ENCODE measurements around the gene TWNK. TPM values are rescaled to one million over a fixed set of nuclear protein-coding genes. Genes with fewer than 3 reads are reported as not detected.
A peak's percentile ranks its signal among the peaks of the same experiment; 100 is the strongest.
"Not testable (repeated sequence)": the region's sequence is repeated elsewhere in the genome, so short reads cannot be mapped to it uniquely, and the experiment has no call there.

The TWNK gene
- total RNA-seq, 1 donor from 2014 or later, result 8.7 TPM

- DNase-seq (ENCODE audit: low spot score), result no peak
These were observed 43.3 kb downstream of the TWNK start for GRCh38 chr10:101030496-101031127.

GRCh38 chr10:101031128-101031795, 43.9 kb downstream of the TWNK start, which contains the start of the genes PDZD7 and SFXN3:
Gene PDZD7, minus strand, starts transcription at chr10:101031129. Its CDS starts 910 bp downstream, at chr10:101030219.
Gene SFXN3, plus strand, starts transcription at chr10:101031234. Its CDS starts 3,461 bp downstream, at chr10:101034695.
- peak; percentile 93 for DNase-seq (ENCODE audit: low spot score)

GRCh38 chr10:101031796-101032636, 44.7 kb downstream of the TWNK start:
- DNase-seq (ENCODE audit: low spot score), result peak; percentile 86

- peak; percentile 91 for DNase-seq (ENCODE audit: low spot score)
These were observed 45.4 kb downstream of the TWNK start for GRCh38 chr10:101032637-101033224.

GRCh38 chr10:101033276-101033675, 45.9 kb downstream of the TWNK start:
- DNase-seq (ENCODE audit: low spot score), result no peak

- not testable (repeated sequence) for DNase-seq (ENCODE audit: low spot score)
These were observed 47.1 kb downstream of the TWNK start for GRCh38 chr10:101034404-101034803.

GRCh38 chr10:101035314-101035713, 48.0 kb downstream of the TWNK start:
- no peak for DNase-seq (ENCODE audit: low spot score)

- DNase-seq (ENCODE audit: low spot score), result no peak
These were observed 48.8 kb downstream of the TWNK start for GRCh38 chr10:101035916-101036702.

- no peak for DNase-seq (ENCODE audit: low spot score)
These were observed 49.4 kb downstream of the TWNK start for GRCh38 chr10:101036726-101037125.

- DNase-seq (ENCODE audit: low spot score), result no peak
These were observed 51.1 kb downstream of the TWNK start for GRCh38 chr10:101038484-101038883.

GRCh38 chr10:101040061-101040460, 52.7 kb downstream of the TWNK start:
- DNase-seq (ENCODE audit: low spot score), result no peak

GRCh38 chr10:101040851-101041250, 53.5 kb downstream of the TWNK start:
- no peak for DNase-seq (ENCODE audit: low spot score)

GRCh38 chr10:101041252-101041761, 54.0 kb downstream of the TWNK start:
- peak; percentile 91 for DNase-seq (ENCODE audit: low spot score)

GRCh38 chr10:101042118-101042517, 54.8 kb downstream of the TWNK start:
- DNase-seq (ENCODE audit: low spot score), result peak; percentile 54

- peak; percentile 98 for DNase-seq (ENCODE audit: low spot score)
These were observed 55.5 kb downstream of the TWNK start for GRCh38 chr10:101042667-101043362.

GRCh38 chr10:101043363-101043707, 56.0 kb downstream of the TWNK start:
- DNase-seq (ENCODE audit: low spot score), result no peak

Measured in umbilical cord (tissue), 2 donors.